ENCODE results near the gene TMEM255B. TPM values are rescaled to one million over a fixed set of nuclear protein-coding genes. Genes with fewer than 3 reads are reported as not detected.
A peak's percentile ranks its signal among the peaks of the same experiment; 100 is the strongest.

The TMEM255B gene
- total and polyA plus RNA-seq, 2 of the 4 experiments (the other 2 are of a cell fraction): 0.36 to 0.94 TPM

- ChIA-PET CTCF (interaction anchor here (0.7 to 1.3 kb wide), 2 partner anchors 13 to 73 kb away, joined by 3 read pairs; no protein-coding TSS in a partner anchor), POLR2A (ENCODE audit: unreplicated experiment) (no interaction called here)
- no TSS peak for BruUV-seq (replicated peaks)
- WGBS, 2 experiments (ENCODE audit: extremely low coverage in 2 of 2, insufficient read length in 1 of 2): 24% methylated on average over 7 of the region's 15 CpGs; no CpG with 5 or more reads in 1 of the 2 experiments
- TF ChIP-seq RAD21 (IDR thresholded peaks at IDR 0.05; ENCODE audit: low read length): no peak
- no peak for TF ChIP-seq RFX5 (IDR thresholded peaks at IDR 0.05; ENCODE audit: low read depth, low read length)
- no peak for TF ChIP-seq SMC3 (IDR thresholded peaks at IDR 0.05; ENCODE audit: low read depth, low read length)
- TF ChIP-seq NFE2L2 (IDR thresholded peaks at IDR 0.05; ENCODE audit: low read depth, low read length): no peak
- TF ChIP-seq CHD1 (IDR thresholded peaks at IDR 0.05; ENCODE audit: low read depth, low read length): no peak
- peak; percentile 68 for TF ChIP-seq CEBPB (IDR thresholded peaks at IDR 0.05; ENCODE audit: low read depth, low read length)
- TF ChIP-seq MAFK (IDR thresholded peaks at IDR 0.05; ENCODE audit: low read depth, low read length): no peak
- TF ChIP-seq BHLHE40 (IDR thresholded peaks at IDR 0.05; ENCODE audit: low read depth, low read length): no peak
- no peak for TF ChIP-seq POLR2A (IDR thresholded peaks at IDR 0.05; ENCODE audit: low read depth, low read length)
- TF ChIP-seq USF2 (IDR thresholded peaks at IDR 0.05; ENCODE audit: low read depth, low read length): peak; percentile 66
- TF ChIP-seq RCOR1 (IDR thresholded peaks at IDR 0.05; ENCODE audit: insufficient replicate concordance, low read length): no peak
- TF ChIP-seq FOS (IDR thresholded peaks at IDR 0.05; ENCODE audit: low read depth, low read length): no peak
- TF ChIP-seq MXI1 (IDR thresholded peaks at IDR 0.05; ENCODE audit: borderline replicate concordance, low read depth, low read length): no peak
- peak; percentile 16; the same call in 1 of the 2 replicates for TF ChIP-seq CTCF (conservative IDR thresholded peaks at IDR 0.05; ENCODE audit: low read depth, low read length)
- no peak for TF ChIP-seq MAZ (IDR thresholded peaks at IDR 0.05; ENCODE audit: borderline replicate concordance, low read depth, low read length)
- TF ChIP-seq ELK1 (IDR thresholded peaks at IDR 0.05; ENCODE audit: borderline replicate concordance, low read depth, low read length): no peak
- H3K4me2 ChIP-seq (ENCODE audit: low read depth, low read length): no peak overlapping the region
- dilution Hi-C loops (cut with HindIII; ENCODE audit: low sequenced_read_pairs, unreplicated experiment): no loop called here
- H3K79me1 ChIP-seq (ENCODE audit: low read depth in 1 of 2, low read length in 2 of 2): no peaks in the 10 kb centered on the region
- intact Hi-C loops (cut with micrococcal nuclease): no loop called here
- ATAC-seq (ENCODE audit: low read depth): peak; percentile 98
- no peak overlapping the region for H3K4ac ChIP-seq (ENCODE audit: low read depth, low read length)
- H3K56ac ChIP-seq (ENCODE audit: extremely low read depth, insufficient read depth, low read length): no peak overlapping the region
- no peak overlapping the region for H4K91ac ChIP-seq (ENCODE audit: insufficient read depth, low read depth, low read length)
- H2AK5ac ChIP-seq (ENCODE audit: low read depth, low read length): no peak overlapping the region
- peaks cover 4% of the 10 kb centered on the region; the same call in 1 of the 2 replicates for H3K4me1 ChIP-seq (ENCODE audit: control insufficient read depth, insufficient read depth, low read length)
- H2BK20ac ChIP-seq (ENCODE audit: low read depth, low read length): no peak overlapping the region
- no peak overlapping the region for H3K9ac ChIP-seq (ENCODE audit: low read depth, low read length)
- H4K8ac ChIP-seq (ENCODE audit: low read depth in 2 of 2, low read length in 2 of 2): no peak overlapping the region
- in situ Hi-C loops (cut with MboI; ENCODE audit: low sequenced_read_pairs): no loop called here
- no peak overlapping the region for H2AK9ac ChIP-seq (replicated peaks; ENCODE audit: low read depth, low read length, poor library complexity)
- H3K14ac ChIP-seq (replicated peaks; ENCODE audit: low read depth, low read length): no peak overlapping the region
- H3K9me1 ChIP-seq (ENCODE audit: insufficient read depth, low read length): no peaks in the 10 kb centered on the region
- no peak overlapping the region for H3K4me3 ChIP-seq (ENCODE audit: insufficient read depth, low read depth, low read length)
- no peaks in the 10 kb centered on the region for H3K9me3 ChIP-seq (ENCODE audit: control insufficient read depth, insufficient read depth, low read length)
- DNase-seq: peak; percentile 50
- H4K5ac ChIP-seq (ENCODE audit: low read depth, low read length): no peak overlapping the region
- H2BK5ac ChIP-seq (ENCODE audit: low read depth, low read length, poor library complexity, severe bottlenecking): no peak overlapping the region
- peaks cover 22% of the 10 kb centered on the region for H3K27me3 ChIP-seq (ENCODE audit: control insufficient read depth, insufficient read depth, low read length)
- H2BK120ac ChIP-seq (ENCODE audit: low read depth, low read length): no peak overlapping the region
- no peaks in the 10 kb centered on the region for H3K36me3 ChIP-seq (ENCODE audit: control insufficient read depth, insufficient read depth, low read length)
- H2BK15ac ChIP-seq (ENCODE audit: low read depth, low read length): no peak overlapping the region
- H4K20me1 ChIP-seq (ENCODE audit: insufficient read depth, low read length): no peaks in the 10 kb centered on the region
- H3K23ac ChIP-seq (ENCODE audit: low read depth, low read length): no peak overlapping the region
- no peak overlapping the region for H3K18ac ChIP-seq (ENCODE audit: low read depth, low read length)
- H2AFZ ChIP-seq (replicated peaks; ENCODE audit: low read length, poor library complexity): peak overlapping the region; percentile 36
- H3K27ac ChIP-seq (ENCODE audit: insufficient read depth, low read length): no peak overlapping the region
Measured at GRCh38 chr13:113742000-113742441, 17.0 kb upstream of the TMEM255B start.

Data from IMR-90 (cell line).